Measurements from ENCODE around the gene FNIP2.

DNA sequence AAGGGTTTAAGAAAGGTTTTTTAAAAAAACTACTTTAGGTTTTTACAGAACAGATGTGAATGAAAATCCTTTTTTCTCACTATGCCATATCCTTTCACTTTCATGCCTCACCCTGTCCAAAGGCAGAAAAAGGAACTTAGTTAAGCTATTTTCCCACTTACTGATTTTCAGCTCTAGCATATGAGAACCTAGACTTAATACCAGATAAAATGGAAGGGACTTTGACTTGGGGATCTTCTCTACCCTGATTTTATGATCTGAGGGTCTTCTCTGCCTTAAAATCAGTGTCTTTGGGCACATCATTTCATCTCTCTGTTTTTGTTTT is 42.4 kb downstream of the FNIP2 start:
- no peak for TF ChIP-seq EZH2 (IDR thresholded peaks at IDR 0.05; ENCODE audit: insufficient read depth, poor library complexity, severe bottlenecking)
- TF ChIP-seq EZH2phosphoT487 (IDR thresholded peaks at IDR 0.05; ENCODE audit: insufficient read depth, low read depth), result no peak
